Measurements from ENCODE around the gene CDH12.
"Not testable (repeated sequence)": the region's sequence is repeated elsewhere in the genome, so short reads cannot be mapped to it uniquely, and the experiment has no call there.

Gene CDH12

GRCh38 chr5:22852807-22853660 lies at the start of gene CDH12:
Gene CDH12, minus strand, starts transcription at chr5:22853344.
- DNase-seq, result no peak

- DNase-seq, result no peak
Measured at GRCh38 chr5:22901885-22902284, 48.7 kb upstream of the CDH12 start.

DNA sequence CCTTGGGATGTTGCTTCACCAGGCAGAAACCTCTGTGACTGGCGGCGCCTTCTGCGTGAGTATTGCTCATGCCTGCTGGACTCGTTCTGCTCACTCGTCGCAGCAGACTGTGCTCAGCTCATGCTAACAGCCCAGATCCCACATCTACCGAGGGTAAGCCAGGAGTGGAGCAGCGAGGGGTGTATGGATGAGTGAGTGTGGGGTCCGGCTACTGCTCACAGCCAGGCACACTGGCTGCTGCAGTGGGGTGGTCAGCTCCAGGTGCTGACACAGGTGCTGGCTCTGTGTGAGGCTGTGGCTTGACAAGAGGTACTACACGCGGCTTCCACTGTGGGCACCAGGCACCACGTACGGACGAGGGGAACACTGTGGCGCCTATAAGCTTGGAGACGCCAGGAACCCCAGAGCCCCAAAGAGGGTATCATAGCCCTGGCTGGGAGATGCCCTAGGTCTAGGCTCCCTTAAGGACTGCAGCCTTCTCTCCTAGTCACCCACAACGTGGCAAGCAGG lies 47.7 kb upstream of the CDH12 start:
- no peak for DNase-seq

DNA sequence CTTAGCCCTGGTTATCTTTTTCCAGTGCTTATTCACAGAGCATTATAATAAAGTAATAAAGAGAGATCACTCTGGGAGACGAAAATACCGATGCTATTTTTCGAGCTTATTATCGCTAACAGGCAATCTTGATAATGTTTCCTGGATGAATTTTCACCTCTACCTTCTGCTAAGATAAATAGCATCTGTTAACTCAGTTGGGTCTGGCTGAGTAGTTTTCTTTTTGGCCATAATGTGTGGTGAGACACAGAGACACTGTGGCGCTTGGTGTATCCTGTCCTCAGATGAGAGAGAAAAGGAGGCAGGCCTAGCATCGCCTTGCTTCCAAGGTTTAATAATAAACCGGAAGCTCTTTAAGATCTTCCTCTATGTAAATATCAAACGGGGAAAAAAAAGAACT lies 46.2 kb upstream of the CDH12 start:
- no peak for DNase-seq

- no peak for DNase-seq
Measured at GRCh38 chr5:22896152-22896551, 43.0 kb upstream of the CDH12 start.

DNA sequence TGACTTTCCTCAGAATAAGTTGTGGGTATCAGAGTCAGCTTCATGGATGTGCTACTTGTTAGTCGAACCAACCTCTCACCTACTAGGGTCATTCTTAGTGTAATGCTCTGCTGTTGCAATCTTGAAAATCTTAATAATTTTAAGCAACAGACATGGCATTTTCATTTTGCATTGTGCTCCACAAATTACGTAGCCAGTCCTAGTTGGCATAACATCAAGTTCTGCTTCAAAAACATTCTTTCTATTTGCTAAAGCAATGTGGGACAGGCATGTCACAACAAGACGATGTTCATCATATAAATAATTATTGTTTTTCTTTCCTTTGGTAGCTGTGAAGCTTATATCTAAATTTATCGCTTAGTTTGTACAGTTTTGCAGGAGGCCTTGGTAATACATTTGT lies 39.3 kb upstream of the CDH12 start:
- no peak for DNase-seq

DNA sequence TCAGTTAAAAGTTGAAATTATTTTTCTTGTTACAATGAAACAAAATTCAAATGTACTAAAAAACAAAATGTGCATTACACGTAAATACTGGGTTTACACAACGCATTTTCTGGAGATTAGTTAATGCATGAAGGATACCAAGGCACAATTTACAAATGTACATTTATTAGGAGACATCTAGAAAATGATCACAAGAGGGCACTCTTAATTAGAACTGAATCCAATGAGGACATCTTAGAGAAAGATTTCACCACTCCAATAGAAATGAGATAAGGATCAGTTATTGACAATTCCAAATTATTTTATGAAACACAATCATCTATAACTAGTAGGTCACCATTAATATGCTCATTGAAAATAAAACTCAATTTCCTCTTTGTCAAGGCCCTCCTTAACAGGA lies 36.6 kb upstream of the CDH12 start:
- DNase-seq, result no peak

GRCh38 chr5:22887566-22887965 lies 34.4 kb upstream of the CDH12 start:
- no peak for DNase-seq

- not testable (repeated sequence) for DNase-seq
Measured at GRCh38 chr5:22858911-22859310, 5.8 kb upstream of the CDH12 start.

- DNase-seq, result no peak
Measured at GRCh38 chr5:22855824-22856223, 2.7 kb upstream of the CDH12 start.

DNA sequence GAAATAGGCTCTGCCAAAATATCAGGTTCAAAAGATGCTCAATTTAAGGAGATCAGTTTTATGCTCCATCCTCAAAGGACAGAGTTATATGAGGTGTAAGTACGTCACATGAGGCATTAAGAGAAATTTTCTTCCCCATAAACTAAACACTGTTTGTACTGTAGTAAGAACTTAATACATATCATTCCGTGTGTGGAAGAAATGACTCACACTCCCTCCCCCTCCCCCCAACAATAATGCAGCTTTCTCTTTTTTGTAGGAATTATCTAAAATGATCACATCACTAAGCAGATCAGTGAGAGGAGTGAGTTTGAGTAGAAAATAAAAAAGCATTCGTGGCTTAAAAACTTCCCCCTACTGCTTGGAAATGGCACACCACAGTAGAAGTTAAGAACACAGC lies 2.2 kb downstream of the CDH12 start:
- DNase-seq, result no peak

DNA sequence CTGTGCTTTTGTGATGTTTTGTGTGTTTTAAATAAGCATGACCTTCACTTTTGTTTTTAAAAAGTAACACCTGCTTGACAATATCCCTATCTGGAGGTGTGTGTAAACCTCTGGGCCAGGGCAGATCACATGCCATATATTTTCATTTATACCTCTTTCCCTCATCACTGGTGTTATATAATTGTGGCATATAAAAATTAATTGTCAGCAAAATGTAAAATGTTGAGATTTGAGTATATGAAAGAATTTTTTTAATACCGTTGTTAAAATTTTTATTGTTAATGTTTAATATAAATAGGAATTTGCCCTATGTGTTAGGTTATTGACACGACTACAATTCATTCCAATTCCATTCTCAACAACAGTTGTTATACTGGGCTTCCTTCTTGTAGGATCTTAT lies 6.5 kb downstream of the CDH12 start:
- DNase-seq, result no peak

DNA sequence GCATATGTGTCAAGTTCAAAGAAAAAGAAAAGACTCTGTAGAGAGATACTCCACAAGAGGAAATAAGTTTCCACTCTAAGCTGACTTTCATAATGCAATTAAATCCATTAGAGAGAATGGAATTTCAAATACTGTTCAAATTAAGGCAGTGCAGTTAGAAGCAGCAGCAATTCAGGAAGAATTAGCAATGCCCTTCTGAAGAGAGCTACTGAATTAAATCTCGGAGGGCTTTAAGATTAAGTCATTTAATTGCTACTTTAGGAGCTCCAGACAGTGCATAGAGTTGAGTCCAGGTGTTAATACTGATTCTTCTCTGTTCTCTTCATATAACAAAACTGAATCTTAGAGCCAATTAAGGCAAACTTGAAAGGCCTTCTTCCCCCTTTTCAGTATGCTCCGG lies 8.5 kb downstream of the CDH12 start:
- DNase-seq, result no peak

GRCh38 chr5:22844155-22844554 lies 9.0 kb downstream of the CDH12 start:
- no peak for DNase-seq

GRCh38 chr5:22842574-22842973 lies 10.6 kb downstream of the CDH12 start:
- DNase-seq, result no peak

DNA sequence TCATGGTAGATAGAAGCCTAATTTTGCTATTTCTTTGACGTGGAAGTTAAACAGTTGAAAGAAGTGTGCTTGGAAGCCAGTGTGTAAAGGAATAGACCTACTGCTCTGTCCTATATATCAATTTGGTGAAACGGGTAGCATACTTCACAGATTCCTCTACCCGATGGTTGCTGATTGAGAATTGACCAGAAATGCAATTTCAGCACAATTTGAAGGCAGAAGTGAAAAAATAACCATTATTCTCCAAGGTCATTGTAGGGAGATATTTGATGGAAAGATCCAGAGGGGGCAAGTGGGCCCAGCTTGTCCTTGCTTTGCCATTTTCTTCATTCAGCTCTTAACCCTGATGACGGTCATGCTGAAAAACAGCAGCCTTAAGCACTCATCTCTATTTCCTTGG lies 15.3 kb downstream of the CDH12 start:
- no peak for DNase-seq

DNA sequence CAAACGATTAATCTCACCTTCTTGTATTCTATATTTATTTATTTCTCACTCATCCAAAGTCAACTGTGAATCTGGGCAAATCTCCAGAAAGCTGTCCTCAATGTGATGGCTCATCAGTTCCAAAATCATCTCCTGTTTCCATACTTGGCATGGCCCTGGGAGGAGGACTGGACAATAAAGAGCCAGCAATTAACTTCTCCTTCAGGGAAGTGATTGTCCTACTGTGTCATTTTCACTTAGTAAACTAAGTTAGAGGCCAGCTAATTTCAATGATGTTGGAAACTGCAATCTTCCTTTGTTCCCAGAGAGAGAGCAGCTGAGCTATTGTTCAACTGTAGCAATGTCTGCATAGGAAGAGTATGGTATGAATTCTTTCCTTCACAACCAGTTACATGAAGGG lies 17.5 kb downstream of the CDH12 start:
- no peak for DNase-seq

- no peak for DNase-seq
Measured at GRCh38 chr5:22793463-22793862, 59.7 kb downstream of the CDH12 start.

GRCh38 chr5:22787807-22788206 lies 65.3 kb downstream of the CDH12 start:
- DNase-seq, result no peak

DNA sequence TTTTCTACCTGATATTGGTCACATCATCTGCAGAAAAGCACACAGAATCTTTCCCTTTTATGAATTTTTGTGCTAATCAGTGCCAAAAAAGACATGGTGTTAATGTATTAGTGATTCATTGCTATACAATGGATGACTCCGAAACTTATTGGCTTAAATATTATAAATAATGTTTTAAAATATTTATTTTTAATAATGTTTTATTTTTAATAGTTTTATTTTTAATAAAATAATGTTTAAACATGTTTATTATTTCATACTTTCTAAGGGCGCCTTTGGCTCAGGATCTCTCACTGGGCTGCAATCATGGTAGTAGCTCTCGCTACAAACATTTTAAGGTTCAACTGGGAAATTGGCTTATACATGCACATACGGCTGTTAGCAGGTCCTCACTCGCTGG lies 65.7 kb downstream of the CDH12 start:
- DNase-seq, result no peak

DNA sequence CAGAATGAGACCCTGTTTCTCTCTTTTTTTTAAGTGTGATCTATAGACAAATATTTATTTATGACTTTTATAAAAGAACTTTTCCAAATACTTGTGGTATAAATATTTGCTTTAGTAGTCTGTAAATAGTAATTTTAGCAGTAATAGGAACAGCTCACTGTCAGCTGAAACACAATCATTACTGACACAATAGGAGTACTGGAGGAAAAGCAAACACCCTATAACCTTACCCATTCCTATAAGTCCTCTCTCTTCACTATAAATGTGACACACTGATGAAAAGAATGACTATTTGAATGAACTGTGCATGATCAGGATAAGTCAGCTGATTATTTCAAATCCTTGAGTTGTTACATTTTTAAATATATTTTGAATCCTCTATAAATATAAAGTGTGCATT lies 72.4 kb downstream of the CDH12 start:
- DNase-seq, result no peak

GRCh38 chr5:22779499-22779898 lies 73.6 kb downstream of the CDH12 start:
- DNase-seq, result no peak

GRCh38 chr5:22776285-22776684 lies 76.9 kb downstream of the CDH12 start:
- no peak for DNase-seq

DNA sequence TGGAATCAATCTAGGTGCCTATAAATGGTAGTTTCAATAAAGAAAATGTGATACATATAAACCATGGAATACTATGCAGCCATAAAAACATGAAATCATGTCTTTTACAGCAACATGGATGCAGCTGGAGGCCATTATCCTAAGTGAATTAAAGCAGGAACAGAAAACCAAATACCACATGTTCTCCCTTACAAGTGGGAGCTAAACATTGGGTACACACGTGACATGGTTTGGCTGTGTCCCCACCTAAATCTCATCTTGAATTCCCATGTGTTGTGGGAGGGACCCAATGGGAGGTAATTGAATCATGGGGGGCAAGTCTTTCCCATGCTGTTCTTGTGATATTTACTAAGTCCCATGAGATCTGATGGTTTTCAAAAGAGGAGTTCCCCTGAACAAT lies 78.9 kb downstream of the CDH12 start:
- DNase-seq, result not testable (repeated sequence)

GRCh38 chr5:22764736-22765135 lies 88.4 kb downstream of the CDH12 start:
- no peak for DNase-seq

Data from stimulated activated CD4-positive, alpha-beta T cell treated with anti-CD3 and anti-CD28 coated beads, Interleukin-4, amount 100 ng/mL, for 4 hours (primary cell).